HG03378 (cell line): ENCODE results near the gene SLC25A15.

ENCODE experiments used
- ATAC-seq: cut with Tn5 transposase; IDR thresholded peaks from one replicate; pipeline ENCODE4 v1.9.1; 2021; ENCODE audit warnings: mild to moderate bottlenecking, moderate library complexity; ENCODE audit not compliant: unreplicated experiment

Gene SLC25A15

GRCh38 chr13:40789275-40790153 is at the start of gene SLC25A15:
Gene SLC25A15, plus strand, starts transcription at chr13:40789611. Its CDS starts 3,616 bp downstream, at chr13:40793227.
- ATAC-seq: peak; percentile 52

GRCh38 chr13:40749327-40749726 is 40.1 kb upstream of the SLC25A15 start:
- ATAC-seq: no peak

GRCh38 chr13:40755082-40755700 is 34.2 kb upstream of the SLC25A15 start:
- no peak for ATAC-seq

GRCh38 chr13:40756042-40756441 is 33.4 kb upstream of the SLC25A15 start:
- no peak for ATAC-seq

- no peak for ATAC-seq
Observed at GRCh38 chr13:40758811-40759210, 30.6 kb upstream of the SLC25A15 start.

GRCh38 chr13:40762849-40763248 is 26.6 kb upstream of the SLC25A15 start:
- ATAC-seq: no peak

- ATAC-seq: no peak
Observed at GRCh38 chr13:40764587-40765403, 24.6 kb upstream of the SLC25A15 start.

- no peak for ATAC-seq
Observed at GRCh38 chr13:40765602-40766001, 23.8 kb upstream of the SLC25A15 start.

- ATAC-seq: no peak
Observed at GRCh38 chr13:40769970-40770369, 19.4 kb upstream of the SLC25A15 start.

- no peak for ATAC-seq
Observed at GRCh38 chr13:40770609-40770933, 18.8 kb upstream of the SLC25A15 start.

- ATAC-seq: peak; percentile 75
Observed at GRCh38 chr13:40770934-40771618, 18.3 kb upstream of the SLC25A15 start, which contains the start of gene MRPS31. Gene MRPS31, minus strand, starts transcription at chr13:40771190. Its CDS starts 54 bp downstream, at chr13:40771136.

GRCh38 chr13:40772765-40773473 is 16.5 kb upstream of the SLC25A15 start:
- no peak for ATAC-seq

GRCh38 chr13:40774672-40775071 is 14.7 kb upstream of the SLC25A15 start:
- no peak for ATAC-seq

- no peak for ATAC-seq
Observed at GRCh38 chr13:40776232-40776631, 13.2 kb upstream of the SLC25A15 start.

- ATAC-seq: peak; percentile 43
Observed at GRCh38 chr13:40776681-40777165, 12.7 kb upstream of the SLC25A15 start.

- peak; percentile 80 for ATAC-seq
Observed at GRCh38 chr13:40777166-40777808, 12.1 kb upstream of the SLC25A15 start.

GRCh38 chr13:40777809-40778175 is 11.6 kb upstream of the SLC25A15 start:
- ATAC-seq: no peak

- no peak for ATAC-seq
Observed at GRCh38 chr13:40779049-40779448, 10.4 kb upstream of the SLC25A15 start.

- ATAC-seq: no peak
Observed at GRCh38 chr13:40779796-40780285, 9.6 kb upstream of the SLC25A15 start.
